HG03196 (cell line): ENCODE results near the gene LRRC74B.

Source experiments
- ATAC-seq: cut with Tn5 transposase; IDR thresholded peaks from one replicate; pipeline ENCODE4 v1.9.1; 2021; ENCODE audit not compliant: unreplicated experiment

The LRRC74B gene

GRCh38 chr22:21013657-21014201, 32.0 kb upstream of the LRRC74B start:
- peak; percentile 14 for ATAC-seq

DNA sequence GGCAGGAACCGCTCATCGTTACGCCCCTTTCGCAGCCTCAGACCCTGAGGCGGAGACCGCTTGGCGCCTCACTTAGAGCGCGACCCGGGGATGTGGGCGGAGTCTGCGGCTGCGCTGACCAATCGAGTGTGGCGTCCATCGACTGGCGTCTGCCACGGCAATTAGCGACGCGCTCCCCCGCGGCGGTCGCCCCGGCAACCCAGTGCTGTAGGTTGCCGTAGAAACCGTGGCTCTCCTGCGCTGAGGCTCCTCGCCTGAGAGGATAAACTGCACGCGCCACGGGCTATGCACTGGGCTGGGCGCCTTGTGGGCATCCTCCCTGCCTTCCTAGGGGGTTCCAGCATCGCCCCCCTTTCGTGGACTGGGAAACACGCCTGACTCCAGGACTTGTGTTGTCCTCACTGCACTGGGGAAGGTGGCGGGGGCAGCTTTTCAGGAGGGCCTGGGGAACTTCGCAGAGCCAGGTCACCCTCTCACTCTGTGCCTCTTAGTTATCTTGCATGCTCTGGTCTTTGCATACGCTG, 31.5 kb upstream of the LRRC74B start:
- peak; percentile 73 for ATAC-seq

DNA sequence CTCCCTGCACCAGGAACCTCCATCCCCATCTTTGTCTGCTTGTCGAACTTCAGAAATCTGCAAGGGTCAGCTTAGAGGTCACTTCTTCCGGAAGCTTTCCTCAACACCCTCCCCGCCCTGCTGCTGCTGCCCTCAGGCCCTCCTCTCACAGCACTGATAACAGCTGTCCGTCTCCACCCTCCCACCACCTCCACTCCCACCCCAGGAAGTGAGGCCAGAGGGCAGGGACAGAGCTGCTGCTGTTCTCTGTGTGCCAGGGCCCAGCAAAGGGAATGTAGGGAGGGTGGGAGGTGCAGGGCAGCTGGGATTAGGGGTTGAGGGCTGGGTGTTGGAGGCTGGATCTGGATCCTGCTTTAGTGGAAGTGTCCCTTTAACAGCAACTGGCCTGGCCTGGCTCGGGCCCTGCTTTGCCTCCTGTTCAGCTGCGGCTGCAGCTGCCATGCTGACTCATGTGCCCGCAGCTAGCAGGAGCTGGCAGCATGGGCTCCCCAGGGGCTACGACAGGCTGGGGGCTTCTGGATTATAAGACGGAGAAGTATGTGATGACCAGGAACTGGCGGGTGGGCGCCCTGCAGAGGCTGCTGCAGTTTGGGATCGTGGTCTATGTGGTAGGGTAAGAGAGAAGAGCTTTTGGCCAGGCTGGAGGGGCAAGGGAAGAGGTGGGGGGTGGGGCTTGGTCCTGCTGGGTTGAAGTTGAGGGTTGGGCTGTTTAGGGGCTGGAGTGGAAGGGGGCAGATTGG, 30.9 kb upstream of the LRRC74B start, which contains the start of gene P2RX6:
Gene P2RX6, plus strand, starts transcription at position 440 of the 740 bp plus-strand sequence. Its CDS starts 10 bp downstream, at position 450.
- no peak for ATAC-seq

DNA sequence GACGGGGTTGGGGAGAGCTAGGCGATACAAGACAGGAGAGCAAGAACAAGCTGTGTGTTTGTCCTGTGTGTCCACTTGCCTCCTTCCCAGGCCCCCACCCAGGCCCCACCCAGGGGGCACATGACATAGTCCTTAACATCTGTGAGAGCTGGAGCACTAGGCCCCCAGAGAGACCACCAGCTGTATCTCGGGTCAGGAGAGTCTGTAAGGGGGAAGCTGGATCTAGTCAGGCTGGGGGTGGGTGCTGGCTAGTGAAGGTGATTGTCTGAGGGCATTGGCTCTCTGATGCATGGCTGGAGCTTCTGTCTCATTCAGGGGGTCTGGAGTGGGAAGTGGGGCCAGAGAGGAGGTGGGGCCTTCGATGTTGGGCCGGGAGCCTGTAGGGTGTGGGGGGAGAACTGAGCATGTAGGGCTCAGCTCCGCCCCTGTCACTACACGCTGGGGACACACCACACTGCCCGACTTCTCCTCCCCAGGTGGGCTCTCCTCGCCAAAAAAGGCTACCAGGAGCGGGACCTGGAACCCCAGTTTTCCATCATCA, 30.2 kb upstream of the LRRC74B start:
- ATAC-seq = no peak

DNA sequence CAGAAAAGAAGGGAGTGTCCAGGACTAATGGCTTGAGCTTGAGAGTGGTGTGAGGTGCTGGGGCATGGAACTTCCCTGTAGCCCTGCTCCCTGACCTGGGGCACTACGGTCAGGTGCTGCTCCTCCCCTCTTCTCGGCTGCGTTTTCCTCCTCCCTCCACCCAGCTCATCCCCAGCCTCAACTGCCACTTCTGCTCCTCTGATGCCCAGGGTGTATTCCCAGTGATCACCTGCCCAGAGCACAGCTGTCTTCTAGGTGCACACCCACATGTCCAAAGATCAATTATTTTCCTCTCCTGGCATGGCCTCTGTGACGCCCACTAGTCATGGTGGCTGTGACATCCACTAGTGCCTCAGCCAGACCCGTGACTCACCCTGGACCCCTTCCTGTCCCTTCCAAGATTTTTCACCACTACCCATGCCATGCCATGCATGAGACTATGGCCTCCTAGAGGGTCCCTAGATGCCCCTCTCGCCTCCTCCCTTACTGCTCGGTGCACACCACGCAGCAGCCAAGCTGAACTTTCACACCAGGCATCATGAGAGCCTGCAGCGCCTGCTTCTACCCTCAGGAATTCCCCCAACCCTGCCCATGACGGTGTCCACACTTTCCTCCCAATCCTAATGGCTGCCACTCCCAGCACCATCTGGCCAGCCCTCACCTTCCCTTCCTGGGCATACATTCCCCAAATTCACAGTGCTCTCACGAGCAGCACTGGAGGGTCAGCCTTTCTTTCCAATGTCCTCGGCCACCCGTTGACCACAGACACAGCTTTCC, 28.9 kb upstream of the LRRC74B start:
- no peak for ATAC-seq

DNA sequence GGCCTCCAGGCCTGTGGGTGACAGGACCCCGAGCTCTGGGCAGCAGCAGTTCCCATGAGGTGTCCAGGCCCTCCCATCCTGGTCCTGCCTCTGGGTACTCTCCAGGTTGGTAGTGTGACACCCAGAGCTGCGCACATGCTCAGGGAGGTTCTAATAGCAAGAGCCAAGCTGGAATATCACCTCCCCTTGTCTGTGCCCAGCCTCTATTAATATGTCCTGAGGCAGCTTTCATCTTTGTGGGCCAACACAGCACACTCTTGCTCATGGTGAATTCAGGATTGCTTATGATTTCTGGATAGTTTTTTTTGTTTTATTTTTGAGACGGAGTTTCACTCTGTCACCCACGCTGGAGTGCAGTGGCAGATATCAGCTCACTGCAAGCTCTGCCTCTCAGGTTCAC, 27.4 kb upstream of the LRRC74B start:
- no peak for ATAC-seq

GRCh38 chr22:21020802-21021429, 24.8 kb upstream of the LRRC74B start:
- no peak for ATAC-seq

GRCh38 chr22:21022507-21022906, 23.2 kb upstream of the LRRC74B start:
- ATAC-seq = no peak

- ATAC-seq = no peak
These were observed 22.7 kb upstream of the LRRC74B start for GRCh38 chr22:21022955-21023614.

DNA sequence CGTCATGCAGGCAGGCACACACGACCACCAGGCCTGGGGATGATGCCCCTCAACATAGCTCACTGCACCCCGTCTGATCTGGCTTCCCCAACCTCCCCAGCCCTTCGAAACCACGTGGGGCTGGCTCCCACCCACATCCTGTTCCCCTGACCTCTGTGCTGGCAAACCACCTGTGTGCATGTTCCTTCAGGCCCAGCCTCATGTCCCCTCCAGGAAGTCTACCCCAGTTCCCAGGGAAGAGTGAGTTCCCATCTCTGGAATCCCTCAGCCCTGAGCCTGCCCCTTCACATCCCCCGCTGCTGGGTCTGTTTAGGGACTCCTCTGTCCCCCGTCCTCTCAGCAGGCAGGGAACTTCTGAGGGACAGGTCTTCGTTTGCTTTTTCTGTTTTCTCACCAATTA, 20.5 kb upstream of the LRRC74B start:
- no peak for ATAC-seq

DNA sequence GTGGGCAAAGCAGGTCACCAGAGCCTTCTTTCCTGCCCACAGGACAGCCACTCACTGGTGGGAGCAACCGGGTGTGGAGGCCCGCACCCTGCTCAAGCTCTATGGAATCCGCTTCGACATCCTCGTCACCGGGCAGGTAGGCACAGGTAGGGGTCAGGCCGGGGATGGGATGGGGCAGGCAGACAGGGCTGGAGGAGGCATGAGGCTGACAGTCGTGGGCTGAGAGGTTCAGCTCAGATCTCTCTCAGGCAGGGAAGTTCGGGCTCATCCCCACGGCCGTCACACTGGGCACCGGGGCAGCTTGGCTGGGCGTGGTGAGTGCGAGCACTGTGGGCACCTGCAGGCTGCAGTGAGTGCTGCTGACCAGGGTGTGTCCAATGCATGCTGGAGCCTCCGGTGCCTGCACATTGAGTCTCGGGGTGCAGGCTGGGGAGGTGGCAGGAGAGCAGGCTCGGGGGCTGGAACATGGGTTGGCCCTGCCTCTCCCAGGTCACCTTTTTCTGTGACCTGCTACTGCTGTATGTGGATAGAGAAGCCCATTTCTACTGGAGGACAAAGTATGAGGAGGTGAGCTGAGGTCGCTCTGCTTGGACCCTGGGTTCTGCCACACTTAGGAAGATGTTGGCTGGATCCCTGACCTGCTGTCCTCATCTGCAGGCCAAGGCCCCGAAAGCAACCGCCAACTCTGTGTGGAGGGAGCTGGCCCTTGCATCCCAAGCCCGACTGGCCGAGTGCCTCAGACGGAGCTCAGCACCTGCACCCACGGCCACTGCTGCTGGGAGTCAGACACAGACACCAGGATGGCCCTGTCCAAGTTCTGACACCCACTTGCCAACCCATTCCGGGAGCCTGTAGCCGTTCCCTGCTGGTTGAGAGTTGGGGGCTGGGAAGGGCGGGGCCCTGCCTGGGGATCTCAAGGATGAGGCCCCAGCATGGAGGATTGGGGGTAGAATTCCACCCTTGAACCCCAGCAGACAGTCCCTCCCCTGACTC, 19.7 kb upstream of the LRRC74B start:
- ATAC-seq = no peak

GRCh38 chr22:21026783-21027692, 18.7 kb upstream of the LRRC74B start:
- no peak for ATAC-seq

- no peak for ATAC-seq
These were observed 17.2 kb upstream of the LRRC74B start for GRCh38 chr22:21028277-21029251.

DNA sequence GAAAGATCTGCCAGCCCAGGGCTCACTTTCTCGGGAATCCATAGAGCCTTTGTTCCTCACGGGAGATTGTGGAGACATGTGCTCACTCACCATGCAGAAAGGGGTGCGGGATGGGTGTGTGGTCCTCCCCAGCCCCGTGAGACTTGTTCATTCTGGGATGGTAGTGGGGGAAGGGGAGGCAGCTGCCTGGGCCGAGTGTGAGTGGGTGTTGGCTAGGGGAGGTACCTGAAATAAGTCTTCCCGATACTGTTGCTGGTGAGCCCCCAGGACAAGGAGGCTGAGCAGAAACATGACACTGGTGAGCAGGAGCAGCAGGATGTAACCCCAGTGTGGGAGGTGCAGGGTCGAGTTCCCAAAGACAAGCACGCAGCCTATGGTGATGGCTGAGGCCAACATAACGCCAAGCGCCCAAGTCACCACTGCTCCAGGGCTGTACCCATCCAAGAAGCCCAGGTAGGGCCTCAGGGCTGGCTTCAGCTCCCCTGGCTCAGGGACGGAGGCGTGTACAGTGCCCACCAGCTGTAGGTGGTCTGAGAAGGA, 16.2 kb upstream of the LRRC74B start:
- no peak for ATAC-seq

- ATAC-seq = no peak
These were observed 15.7 kb upstream of the LRRC74B start for GRCh38 chr22:21030032-21030431.

DNA sequence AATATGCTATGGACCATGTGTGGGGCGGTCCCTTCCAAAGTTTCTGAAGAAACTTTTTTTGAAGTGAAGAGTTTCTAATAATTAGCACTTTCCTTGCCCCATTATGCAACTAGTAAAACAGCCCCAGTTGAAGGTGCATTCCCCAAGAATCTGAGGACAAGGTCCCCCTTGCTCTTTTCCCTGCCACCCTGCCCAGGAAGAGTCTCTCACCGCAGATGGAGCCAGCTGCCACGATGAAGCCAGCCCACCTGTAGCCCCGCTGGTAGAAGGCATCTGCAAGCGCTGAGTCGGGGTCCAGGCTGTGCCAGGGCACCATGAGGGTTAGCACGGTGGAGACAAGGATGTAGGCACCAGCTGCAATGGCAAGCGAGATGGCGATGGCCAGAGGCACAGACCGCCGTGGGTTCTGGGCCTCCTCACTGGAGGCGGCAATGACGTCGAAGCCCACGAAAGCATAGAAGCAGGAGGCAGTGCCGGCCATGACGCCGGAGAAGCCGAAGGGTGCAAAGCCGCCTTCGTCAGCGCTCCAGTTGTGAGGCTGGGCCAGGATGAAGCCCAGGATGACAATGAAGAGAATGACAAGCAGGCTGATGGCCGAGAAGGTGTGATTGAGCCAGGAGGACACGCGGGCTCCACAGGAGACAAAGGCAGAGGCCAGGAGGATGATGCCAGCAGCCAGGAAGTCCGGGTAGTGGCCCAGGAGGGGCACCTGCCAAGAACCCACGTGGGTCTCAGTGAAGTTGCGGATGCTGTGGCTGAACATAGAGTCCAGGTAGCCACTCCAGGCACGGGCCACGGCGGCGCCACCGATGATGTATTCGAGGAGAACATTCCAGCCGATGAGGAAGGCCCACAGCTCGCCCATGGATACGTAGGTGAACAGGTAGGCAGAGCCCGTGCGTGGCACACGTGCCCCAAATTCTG, 14.9 kb upstream of the LRRC74B start:
- ATAC-seq = no peak
